ENCODE measurements around the gene KCTD17.

GRCh38 chr22:37022483-37023337 lies 28.8 kb upstream of the KCTD17 start:
- TF ChIP-seq CTCF (conservative IDR thresholded peaks at IDR 0.05 in 1 of 2, IDR thresholded peaks at IDR 0.05 in 1 of 2; ENCODE audit: extremely low read depth in 1 of 2, insufficient read depth in 1 of 2, low read depth in 1 of 2, low read length in 2 of 2) (no peak), EZH2 (IDR thresholded peaks at IDR 0.05; ENCODE audit: borderline replicate concordance, low read length) (no peak)
